ENCODE data around the gene CTSO. TPM values are rescaled to one million over a fixed set of nuclear protein-coding genes. Genes with fewer than 3 reads are reported as not detected.
A peak's percentile ranks its signal among the peaks of the same experiment; 100 is the strongest.

CTSO gene
- total and polyA plus RNA-seq, 2 experiments from 2014 or later, result 16.4 to 28.2 TPM

GRCh38 chr4:155978810-155979209 lies 25.1 kb upstream of the CTSO start:
- TF ChIP-seq, protein P1, sequence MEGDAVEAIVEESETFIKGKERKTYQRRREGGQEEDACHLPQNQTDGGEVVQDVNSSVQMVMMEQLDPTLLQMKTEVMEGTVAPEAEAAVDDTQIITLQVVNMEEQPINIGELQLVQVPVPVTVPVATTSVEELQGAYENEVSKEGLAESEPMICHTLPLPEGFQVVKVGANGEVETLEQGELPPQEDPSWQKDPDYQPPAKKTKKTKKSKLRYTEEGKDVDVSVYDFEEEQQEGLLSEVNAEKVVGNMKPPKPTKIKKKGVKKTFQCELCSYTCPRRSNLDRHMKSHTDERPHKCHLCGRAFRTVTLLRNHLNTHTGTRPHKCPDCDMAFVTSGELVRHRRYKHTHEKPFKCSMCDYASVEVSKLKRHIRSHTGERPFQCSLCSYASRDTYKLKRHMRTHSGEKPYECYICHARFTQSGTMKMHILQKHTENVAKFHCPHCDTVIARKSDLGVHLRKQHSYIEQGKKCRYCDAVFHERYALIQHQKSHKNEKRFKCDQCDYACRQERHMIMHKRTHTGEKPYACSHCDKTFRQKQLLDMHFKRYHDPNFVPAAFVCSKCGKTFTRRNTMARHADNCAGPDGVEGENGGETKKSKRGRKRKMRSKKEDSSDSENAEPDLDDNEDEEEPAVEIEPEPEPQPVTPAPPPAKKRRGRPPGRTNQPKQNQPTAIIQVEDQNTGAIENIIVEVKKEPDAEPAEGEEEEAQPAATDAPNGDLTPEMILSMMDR (IDR thresholded peaks at IDR 0.05; ENCODE audit: poor library complexity), result no peak
- no peaks in the 10 kb centered on the region for H3K9me3 ChIP-seq (ENCODE audit: low read depth)
- no peak for DNase-seq (ENCODE audit: low spot score)
- no peaks in the 10 kb centered on the region for H3K27me3 ChIP-seq
- H3K4me1 ChIP-seq (ENCODE audit: insufficient read depth), result peaks cover 3% of the 10 kb centered on the region
- no peak overlapping the region for H3K27ac ChIP-seq
- H3K4me3 ChIP-seq, result no peak overlapping the region
- no peaks in the 10 kb centered on the region for H3K79me2 ChIP-seq
- WGBS (ENCODE audit: low lambda C conversion rate, missing lambda C conversion rate), result 99% methylated on average over 4 of the region's 4 CpGs
- no peak overlapping the region for H3K4me2 ChIP-seq
- H2AFZ ChIP-seq, result no peak overlapping the region
- H4K20me1 ChIP-seq (ENCODE audit: insufficient read depth, poor library complexity, severe bottlenecking), result no peaks in the 10 kb centered on the region
- H3K9me2 ChIP-seq (replicated peaks; ENCODE audit: insufficient read depth), result no peaks in the 10 kb centered on the region
- no peaks in the 10 kb centered on the region for H3K36me3 ChIP-seq (replicated peaks; ENCODE audit: insufficient read depth, low read depth)

DNA sequence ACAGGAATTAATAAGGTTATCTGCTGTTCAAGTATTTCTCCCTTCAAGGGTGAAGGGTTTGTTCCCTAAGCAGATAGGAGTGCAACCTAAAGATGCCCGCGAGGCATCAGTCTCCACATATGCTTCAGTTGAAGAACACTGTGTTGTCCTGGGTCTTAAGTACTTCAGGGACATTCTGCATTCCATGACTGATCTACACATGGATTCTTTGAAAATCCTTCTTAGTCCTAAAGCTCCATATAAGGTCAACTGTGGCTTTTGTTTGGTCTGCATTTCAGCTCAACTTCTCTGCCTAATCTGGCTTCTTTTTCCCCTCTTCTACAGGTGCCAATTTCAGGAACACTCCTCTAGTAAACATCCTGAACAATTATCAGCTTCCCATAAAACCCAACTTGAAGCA lies 21.8 kb upstream of the CTSO start:
- DNase-seq (ENCODE audit: low spot score), result no peak
- TF ChIP-seq EZH2phosphoT487 (IDR thresholded peaks at IDR 0.05; ENCODE audit: low read depth, severe bottlenecking, unreplicated experiment) (no peak), EZH2 (IDR thresholded peaks at IDR 0.05; ENCODE audit: borderline replicate concordance) (no peak)
- TF ChIP-seq, protein P1 (IDR thresholded peaks at IDR 0.05; ENCODE audit: poor library complexity), result no peak
- H3K79me2 ChIP-seq, result no peaks in the 10 kb centered on the region
- peak overlapping the region; percentile 0 for H3K27ac ChIP-seq
- no peaks in the 10 kb centered on the region for H3K9me3 ChIP-seq (ENCODE audit: low read depth)
- H3K27me3 ChIP-seq, result no peaks in the 10 kb centered on the region
- H3K4me3 ChIP-seq, result no peak overlapping the region
- H3K4me2 ChIP-seq, result no peak overlapping the region
- H3K4me1 ChIP-seq (ENCODE audit: insufficient read depth), result peaks cover 3% of the 10 kb centered on the region
- H2AFZ ChIP-seq, result no peak overlapping the region
- no peaks in the 10 kb centered on the region for H4K20me1 ChIP-seq (ENCODE audit: insufficient read depth, poor library complexity, severe bottlenecking)
- WGBS (ENCODE audit: low lambda C conversion rate, missing lambda C conversion rate), result 64% methylated on average over 2 of the region's 2 CpGs
- H3K36me3 ChIP-seq (replicated peaks; ENCODE audit: insufficient read depth, low read depth), result no peaks in the 10 kb centered on the region
- H3K9me2 ChIP-seq (replicated peaks; ENCODE audit: insufficient read depth), result no peaks in the 10 kb centered on the region

DNA sequence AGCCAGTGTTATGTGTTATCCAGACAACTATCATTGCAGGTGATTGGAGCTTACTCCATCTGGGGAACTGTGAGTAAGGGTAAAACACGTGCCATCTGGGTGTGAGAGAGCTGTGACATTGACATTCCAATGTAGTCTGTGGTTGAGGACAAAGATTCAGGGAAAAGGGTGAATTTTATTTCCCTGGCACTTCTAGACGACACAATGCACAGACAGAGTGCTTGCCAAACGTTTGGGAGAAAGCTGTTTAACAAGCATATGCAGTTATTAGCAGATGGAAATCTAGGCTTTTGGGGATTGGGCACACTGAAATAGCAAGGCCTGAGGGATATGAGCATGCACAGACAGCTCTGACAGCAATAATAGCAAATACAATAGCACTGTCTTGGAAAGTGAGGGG lies 21.3 kb upstream of the CTSO start:
- no peak for TF ChIP-seq EZH2phosphoT487 (IDR thresholded peaks at IDR 0.05; ENCODE audit: low read depth, severe bottlenecking, unreplicated experiment)
- TF ChIP-seq EZH2 (IDR thresholded peaks at IDR 0.05; ENCODE audit: borderline replicate concordance), result no peak
- TF ChIP-seq, protein P1 (IDR thresholded peaks at IDR 0.05; ENCODE audit: poor library complexity), result no peak
- H2AFZ ChIP-seq, result no peak overlapping the region
- no peak overlapping the region for H3K4me2 ChIP-seq
- no peak overlapping the region for H3K4me3 ChIP-seq
- H4K20me1 ChIP-seq (ENCODE audit: insufficient read depth, poor library complexity, severe bottlenecking), result no peaks in the 10 kb centered on the region
- no peaks in the 10 kb centered on the region for H3K9me3 ChIP-seq (ENCODE audit: low read depth)
- H3K27me3 ChIP-seq, result no peaks in the 10 kb centered on the region
- peaks cover 3% of the 10 kb centered on the region for H3K4me1 ChIP-seq (ENCODE audit: insufficient read depth)
- no peaks in the 10 kb centered on the region for H3K9me2 ChIP-seq (replicated peaks; ENCODE audit: insufficient read depth)
- H3K36me3 ChIP-seq (replicated peaks; ENCODE audit: insufficient read depth, low read depth), result no peaks in the 10 kb centered on the region
- H3K27ac ChIP-seq, result no peak overlapping the region
- 49% methylated on average over 3 of the region's 3 CpGs for WGBS (ENCODE audit: low lambda C conversion rate, missing lambda C conversion rate)
- DNase-seq (ENCODE audit: low spot score), result no peak
- no peaks in the 10 kb centered on the region for H3K79me2 ChIP-seq

DNA sequence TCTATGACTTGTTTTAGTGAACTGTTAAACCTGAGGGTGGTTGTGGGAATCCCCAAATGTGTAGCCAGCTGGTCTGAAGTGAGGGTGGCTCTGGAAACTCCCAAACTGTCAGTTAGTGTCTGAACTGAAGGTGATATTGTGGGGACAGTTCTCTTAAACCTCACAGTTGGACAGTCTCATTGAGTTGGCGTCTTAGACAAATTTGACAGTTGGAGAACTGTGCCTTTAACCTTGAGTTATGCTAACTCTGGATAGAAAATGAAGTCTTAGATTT lies 20.7 kb upstream of the CTSO start:
- H3K4me2 ChIP-seq, result no peak overlapping the region
- H3K79me2 ChIP-seq, result no peaks in the 10 kb centered on the region
- H3K9me3 ChIP-seq (ENCODE audit: low read depth), result no peaks in the 10 kb centered on the region
- no peak overlapping the region for H2AFZ ChIP-seq
- no peaks in the 10 kb centered on the region for H4K20me1 ChIP-seq (ENCODE audit: insufficient read depth, poor library complexity, severe bottlenecking)
- 93% methylated on average over 1 of the region's 1 CpG for WGBS (ENCODE audit: low lambda C conversion rate, missing lambda C conversion rate)
- peaks cover 3% of the 10 kb centered on the region for H3K4me1 ChIP-seq (ENCODE audit: insufficient read depth)
- no peaks in the 10 kb centered on the region for H3K36me3 ChIP-seq (replicated peaks; ENCODE audit: insufficient read depth, low read depth)
- no peak overlapping the region for H3K4me3 ChIP-seq
- TF ChIP-seq, protein P1 (IDR thresholded peaks at IDR 0.05; ENCODE audit: poor library complexity), result no peak
- TF ChIP-seq EZH2phosphoT487 (IDR thresholded peaks at IDR 0.05; ENCODE audit: low read depth, severe bottlenecking, unreplicated experiment) (no peak), EZH2 (IDR thresholded peaks at IDR 0.05; ENCODE audit: borderline replicate concordance) (no peak)
- no peaks in the 10 kb centered on the region for H3K9me2 ChIP-seq (replicated peaks; ENCODE audit: insufficient read depth)
- no peak overlapping the region for H3K27ac ChIP-seq
- no peaks in the 10 kb centered on the region for H3K27me3 ChIP-seq
- no peak for DNase-seq (ENCODE audit: low spot score)

Measured in hepatocyte (in vitro differentiated cells).